CD4-positive, CD25-positive, alpha-beta regulatory T cell (primary cell): Measurements from ENCODE around the gene DNAH7. TPM values are rescaled to one million over a fixed set of nuclear protein-coding genes. Genes with fewer than 3 reads are reported as not detected.

Experiments
- ATAC-seq, 2 donors: fragments of 150-1000 bp; cut with Tn5 transposase; one replicate each; pipeline ENCODE4 v1.10.0; 2021; ENCODE audit warnings: low read depth in 2 of 2, moderate number of reproducible peaks in 2 of 2, moderate library complexity in 1 of 2
- DNase-seq, 3 donors: peaks; one replicate each; pipeline versions ENCODE4 v3.0.0 to v3.0.0-alpha.2; 2012 to 2022; ENCODE audit warnings: mixed read lengths in 1 of 3
- H3K27ac ChIP-seq: one replicate; pipeline ENCODE4 v1.7.0; 2013; ENCODE audit warnings: mild to moderate bottlenecking, low read length; ENCODE audit not compliant: insufficient read depth, poor library complexity, severe bottlenecking
- H3K27me3 ChIP-seq: one replicate; pipeline ENCODE4 v1.7.0; 2013; ENCODE audit warnings: low read length; ENCODE audit not compliant: control insufficient read depth, insufficient read depth
- H3K36me3 ChIP-seq: one replicate; pipeline ENCODE4 v1.7.0; 2013; ENCODE audit warnings: mild to moderate bottlenecking, low read length, moderate library complexity; ENCODE audit not compliant: control insufficient read depth, insufficient read depth
- H3K4me1 ChIP-seq: 2 replicates; pipeline ENCODE4 v1.7.0; 2013; ENCODE audit warnings: mild to moderate bottlenecking, low read length; ENCODE audit not compliant: insufficient read depth, control insufficient read depth, poor library complexity, severe bottlenecking
- H3K4me3 ChIP-seq: one replicate; pipeline ENCODE4 v1.7.0; 2013; ENCODE audit warnings: low read depth, mild to moderate bottlenecking, low read length, moderate library complexity
- H3K9me3 ChIP-seq, 2 experiments: 1 replicate in 1 of 2; 2 replicates in 1 of 2; pipeline ENCODE4 v1.7.0; 2013; ENCODE audit warnings: low read length in 2 of 2, mild to moderate bottlenecking in 1 of 2, moderate library complexity in 1 of 2; ENCODE audit not compliant: control insufficient read depth in 2 of 2
- H3K27ac Mint-ChIP-seq, 3 donors: one replicate each; pipeline ENCODE4 v1.8.0; 2020 to 2022; ENCODE audit warnings: mild to moderate bottlenecking in 3 of 3, mixed read lengths in 3 of 3, moderate library complexity in 2 of 3
- H3K27me3 Mint-ChIP-seq: one replicate; pipeline ENCODE4 v1.8.0; 2022; ENCODE audit warnings: mild to moderate bottlenecking, mixed read lengths
- H3K36me3 Mint-ChIP-seq: one replicate; pipeline ENCODE4 v1.8.0; 2020; ENCODE audit warnings: mixed read lengths
- H3K4me1 Mint-ChIP-seq, 4 donors: one replicate each; pipeline ENCODE4 v1.8.0; 2020 to 2022; ENCODE audit warnings: mixed read lengths in 4 of 4, mild to moderate bottlenecking in 1 of 4
- H3K4me3 Mint-ChIP-seq, 4 donors: one replicate each; pipeline ENCODE4 v1.8.0; 2020 to 2022; ENCODE audit warnings: mild to moderate bottlenecking in 4 of 4, mixed read lengths in 4 of 4, moderate library complexity in 3 of 4
- H3K9me3 Mint-ChIP-seq, 7 donors: one replicate each; pipeline ENCODE4 v1.8.0; 2020 to 2022; ENCODE audit warnings: mixed read lengths in 7 of 7, mild to moderate bottlenecking in 3 of 7, moderate library complexity in 2 of 7
- polyA plus RNA-seq, 4 donors: library from polyadenylated mRNA; unstranded; fragments of 300-500 nt; fragmentation: Illumina TruSeq; gene quantifications; one replicate each; pipeline ENCODE4 v1.2.3, GENCODE V29; 2021
- total RNA-seq: library from RNA; stranded (reverse); gene quantifications from one replicate; pipeline ENCODE4 v1.2.3, GENCODE V29; 2022

DNAH7 gene
- total and polyA plus RNA-seq, 5 donors from 2014 or later = not detected

DNA sequence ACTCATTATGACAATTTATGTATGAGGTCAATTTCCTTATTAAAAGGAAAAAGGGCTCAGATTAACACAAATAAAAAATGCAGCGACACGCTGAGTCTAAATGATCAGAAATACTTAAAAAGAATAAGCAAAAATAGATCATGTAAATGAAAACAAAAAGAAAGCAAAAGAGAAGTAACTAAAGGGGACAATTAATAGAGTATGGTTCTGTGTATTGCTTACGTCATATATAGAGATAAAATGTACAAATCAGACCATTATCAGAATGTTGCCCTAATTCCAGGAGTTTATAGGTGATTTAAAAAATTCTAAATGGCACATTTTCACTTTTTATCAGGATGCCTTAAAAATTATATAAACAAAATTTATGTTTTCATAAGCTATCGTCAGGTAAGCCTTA lies 189.5 kb downstream of the DNAH7 start:
- H3K27me3 Mint-ChIP-seq = peaks cover 9% of the 10 kb centered on the region
- H3K4me3 Mint-ChIP-seq = no peak overlapping the region
- no peaks in the 10 kb centered on the region for H3K27me3 ChIP-seq
- H3K9me3 Mint-ChIP-seq = peaks cover 0 to 1% (median 0%) of the 10 kb centered on the region in 7 donors
- H3K4me1 Mint-ChIP-seq = no peaks in the 10 kb centered on the region
- DNase-seq (no peak), ATAC-seq (no peak)
- no peak overlapping the region for H3K4me3 ChIP-seq
- H3K9me3 ChIP-seq = no peaks in the 10 kb centered on the region
- H3K27ac ChIP-seq = no peak overlapping the region
- no peak overlapping the region for H3K27ac Mint-ChIP-seq
- no peaks in the 10 kb centered on the region for H3K4me1 ChIP-seq
- no peaks in the 10 kb centered on the region for H3K36me3 ChIP-seq
- no peaks in the 10 kb centered on the region for H3K36me3 Mint-ChIP-seq

GRCh38 chr2:195871326-195871725 lies 197.3 kb downstream of the DNAH7 start:
- H3K4me3 ChIP-seq = no peak overlapping the region
- Mint-ChIP-seq H3K4me1 (no peaks in the 10 kb centered on the region), H3K36me3 (no peaks in the 10 kb centered on the region), H3K9me3 (peaks cover 0 to 2% (median 0%) of the 10 kb centered on the region in 7 donors), H3K27me3 (peaks cover 17% of the 10 kb centered on the region), H3K27ac (no peak overlapping the region), H3K4me3 (no peak overlapping the region)
- H3K36me3 ChIP-seq = no peaks in the 10 kb centered on the region
- no peak overlapping the region for H3K27ac ChIP-seq
- no peaks in the 10 kb centered on the region for H3K9me3 ChIP-seq
- DNase-seq (no peak), ATAC-seq (no peak)
- H3K4me1 ChIP-seq = no peaks in the 10 kb centered on the region
- H3K27me3 ChIP-seq = peaks cover 3% of the 10 kb centered on the region

DNA sequence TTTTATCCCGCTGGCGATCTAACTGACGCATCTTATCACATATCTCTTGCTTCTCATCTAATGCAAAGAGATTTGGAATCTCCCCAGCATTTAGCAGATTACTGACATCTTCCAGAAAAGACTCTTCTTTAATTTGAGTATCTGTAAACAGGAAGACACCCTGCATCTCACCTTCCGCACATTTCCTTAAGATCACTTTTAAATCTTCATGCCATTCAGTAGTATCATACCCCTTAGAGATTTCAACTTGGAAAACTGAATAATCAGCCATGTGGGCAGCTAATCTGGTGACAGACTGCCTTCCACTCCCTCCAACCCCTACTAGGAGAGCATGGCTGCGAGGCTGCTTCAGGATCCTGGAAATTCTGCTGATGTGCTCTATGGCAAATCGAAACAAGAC lies 204.3 kb downstream of the DNAH7 start:
- Histone ChIP-seq H3K9me3 (no peaks in the 10 kb centered on the region), H3K27ac (no peak overlapping the region), H3K36me3 (no peaks in the 10 kb centered on the region), H3K27me3 (peaks cover 2% of the 10 kb centered on the region), H3K4me1 (no peaks in the 10 kb centered on the region), H3K4me3 (no peak overlapping the region)
- no peak overlapping the region for H3K27ac Mint-ChIP-seq
- peaks cover 0 to 5% (median 0%) of the 10 kb centered on the region in 7 donors for H3K9me3 Mint-ChIP-seq
- H3K36me3 Mint-ChIP-seq = no peaks in the 10 kb centered on the region
- DNase-seq = no peak
- H3K27me3 Mint-ChIP-seq = peaks cover 5% of the 10 kb centered on the region
- no peak overlapping the region for H3K4me3 Mint-ChIP-seq
- no peak for ATAC-seq
- peaks cover 0 to 3% (median 0%) of the 10 kb centered on the region in 4 donors for H3K4me1 Mint-ChIP-seq

GRCh38 chr2:195863564-195863963 lies 205.1 kb downstream of the DNAH7 start:
- no peak for ATAC-seq
- Mint-ChIP-seq H3K36me3 (no peaks in the 10 kb centered on the region), H3K4me3 (no peak overlapping the region)

DNA sequence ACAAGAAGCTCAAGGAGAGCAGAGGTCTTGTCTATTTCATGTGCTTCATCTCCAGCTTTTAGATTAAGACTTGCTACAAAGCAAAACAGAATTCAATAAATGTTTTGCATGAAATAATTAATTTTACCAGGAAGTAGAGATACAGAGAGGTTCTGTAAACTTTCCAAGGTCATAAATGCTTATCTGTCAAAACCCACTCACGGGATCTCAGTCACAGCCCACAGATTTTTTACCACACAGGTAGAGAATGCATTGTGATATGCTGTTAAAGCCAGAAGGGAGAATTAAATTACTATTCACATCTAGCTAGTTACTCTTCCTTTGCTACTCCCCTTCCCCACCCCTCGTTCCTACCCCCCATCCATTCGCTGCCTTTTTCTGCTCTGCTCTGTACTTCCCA lies 205.5 kb downstream of the DNAH7 start:
- H3K4me3 Mint-ChIP-seq = no peak overlapping the region
- ATAC-seq (no peak), DNase-seq (no peak)
- H3K27ac Mint-ChIP-seq = no peak overlapping the region
- Histone ChIP-seq H3K9me3 (no peaks in the 10 kb centered on the region), H3K4me1 (no peaks in the 10 kb centered on the region), H3K27me3 (peaks cover 2% of the 10 kb centered on the region), H3K4me3 (no peak overlapping the region), H3K36me3 (no peaks in the 10 kb centered on the region), H3K27ac (no peak overlapping the region)
- no peaks in the 10 kb centered on the region for H3K36me3 Mint-ChIP-seq
- H3K4me1 Mint-ChIP-seq = peaks cover 0 to 3% (median 0%) of the 10 kb centered on the region in 4 donors
- H3K9me3 Mint-ChIP-seq = peaks cover 0 to 5% (median 0%) of the 10 kb centered on the region in 7 donors
- H3K27me3 Mint-ChIP-seq = peaks cover 10% of the 10 kb centered on the region

More at GRCh38 chr2:195863564-195863963, 205.1 kb downstream of the DNAH7 start:
- peaks cover 0 to 3% (median 0%) of the 10 kb centered on the region in 4 donors for H3K4me1 Mint-ChIP-seq
- H3K27ac ChIP-seq = no peak overlapping the region
- peaks cover 5% of the 10 kb centered on the region for H3K27me3 Mint-ChIP-seq
- H3K27me3 ChIP-seq = peaks cover 2% of the 10 kb centered on the region
- H3K4me1 ChIP-seq = no peaks in the 10 kb centered on the region
- peaks cover 0 to 5% (median 0%) of the 10 kb centered on the region in 7 donors for H3K9me3 Mint-ChIP-seq
- DNase-seq = no peak
- H3K36me3 ChIP-seq = no peaks in the 10 kb centered on the region
- H3K9me3 ChIP-seq = no peaks in the 10 kb centered on the region
- no peak overlapping the region for H3K4me3 ChIP-seq
- no peak overlapping the region for H3K27ac Mint-ChIP-seq

- Mint-ChIP-seq H3K27ac (no peak overlapping the region), H3K4me1 (peaks cover 0 to 3% (median 0%) of the 10 kb centered on the region in 4 donors), H3K9me3 (peaks cover 0 to 3% (median 0%) of the 10 kb centered on the region in 7 donors), H3K36me3 (no peaks in the 10 kb centered on the region), H3K27me3 (peaks cover 12% of the 10 kb centered on the region), H3K4me3 (no peak overlapping the region)
- no peaks in the 10 kb centered on the region for H3K4me1 ChIP-seq
- DNase-seq = no peak
- H3K27ac ChIP-seq = no peak overlapping the region
- ATAC-seq = no peak
- H3K9me3 ChIP-seq = no peaks in the 10 kb centered on the region
- H3K4me3 ChIP-seq = no peak overlapping the region
- no peaks in the 10 kb centered on the region for H3K36me3 ChIP-seq
- H3K27me3 ChIP-seq = peaks cover 2% of the 10 kb centered on the region
These were observed 206.8 kb downstream of the DNAH7 start for GRCh38 chr2:195861821-195862220.

DNA sequence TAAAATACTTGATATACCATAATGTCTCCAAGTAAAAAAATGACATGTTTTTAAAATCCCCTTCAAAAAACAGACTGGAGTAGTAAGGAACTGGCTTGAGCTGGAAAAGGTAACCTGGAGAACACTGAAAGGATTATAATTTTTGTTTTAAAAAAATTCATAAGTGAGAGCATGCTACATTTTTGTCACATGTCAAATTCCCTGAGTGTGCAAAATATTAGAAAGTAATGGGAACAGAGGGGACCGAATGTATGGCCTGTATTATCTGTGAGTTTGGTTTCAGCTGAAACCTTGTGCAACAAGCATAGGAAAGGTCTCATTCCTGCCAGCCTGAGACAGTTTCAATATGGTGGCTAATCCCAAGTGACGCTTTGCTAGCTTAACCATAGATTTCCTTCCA lies 209.1 kb downstream of the DNAH7 start:
- Histone ChIP-seq H3K27ac (no peak overlapping the region), H3K4me3 (no peak overlapping the region), H3K4me1 (no peaks in the 10 kb centered on the region), H3K36me3 (no peaks in the 10 kb centered on the region), H3K27me3 (peaks cover 4% of the 10 kb centered on the region), H3K9me3 (no peaks in the 10 kb centered on the region)
- DNase-seq (no peak), ATAC-seq (no peak)
- Mint-ChIP-seq H3K36me3 (no peaks in the 10 kb centered on the region), H3K4me1 (peaks cover 0 to 3% (median 0%) of the 10 kb centered on the region in 4 donors), H3K27me3 (peaks cover 7% of the 10 kb centered on the region), H3K4me3 (no peak overlapping the region), H3K9me3 (peaks cover 0 to 3% (median 0%) of the 10 kb centered on the region in 7 donors), H3K27ac (no peak overlapping the region)

DNA sequence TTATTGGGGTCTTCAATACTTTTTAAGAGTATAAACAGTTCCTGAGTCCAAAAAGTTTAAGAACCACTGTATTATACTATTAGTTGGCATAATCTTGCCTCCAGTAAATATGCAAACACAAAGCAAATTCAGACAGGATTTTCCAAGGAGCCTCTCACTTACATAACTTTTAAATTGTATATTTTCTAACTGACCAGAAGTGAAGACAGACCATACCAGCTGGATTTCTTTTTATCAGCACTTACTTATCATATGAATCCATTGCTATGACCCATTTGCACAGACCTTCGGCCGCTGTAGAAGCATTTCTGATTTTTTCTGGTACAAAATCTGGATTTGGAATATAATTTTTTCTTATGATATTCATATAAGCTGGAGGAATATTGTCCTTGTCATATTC lies 211.5 kb downstream of the DNAH7 start:
- Mint-ChIP-seq H3K9me3 (peaks cover 0 to 2% (median 0%) of the 10 kb centered on the region in 7 donors), H3K27ac (no peak overlapping the region), H3K27me3 (peaks cover 11% of the 10 kb centered on the region), H3K36me3 (no peaks in the 10 kb centered on the region), H3K4me3 (no peak overlapping the region), H3K4me1 (no peaks in the 10 kb centered on the region)
- Histone ChIP-seq H3K4me3 (no peak overlapping the region), H3K36me3 (no peaks in the 10 kb centered on the region), H3K4me1 (no peaks in the 10 kb centered on the region), H3K9me3 (no peaks in the 10 kb centered on the region), H3K27me3 (peaks cover 2% of the 10 kb centered on the region), H3K27ac (no peak overlapping the region)
- DNase-seq = no peak
- ATAC-seq = no peak
